SK-N-MC (cell line): ENCODE results near the gene HEPACAM.

Experiments used
- DNase-seq: peaks from one replicate; pipeline ENCODE4 v3.0.0-alpha.2; 2011; ENCODE audit warnings: low read depth, low spot score
- H3K27ac ChIP-seq: fragments of 200-600 bp; sonication (generic); 2 replicates; pipeline ENCODE4 v1.5.1; 2016; ENCODE audit warnings: mixed run types
- H3K36me3 ChIP-seq: fragments of 200-600 bp; sonication (generic); 2 replicates; pipeline ENCODE4 v1.6.1; 2017; ENCODE audit warnings: antibody characterized with exemption, low read length, mixed read lengths; ENCODE audit not compliant: insufficient read depth
- H3K4me3 ChIP-seq: fragments of 200-600 bp; sonication (generic); 2 replicates; pipeline ENCODE4 v1.5.1; 2016
- H3K9ac ChIP-seq: fragments of 200-600 bp; sonication (generic); 2 replicates; pipeline ENCODE4 v1.8.0; 2017; ENCODE audit warnings: mixed run types, mixed read lengths; ENCODE audit not compliant: insufficient read length
- H3K9me3 ChIP-seq: fragments of 200-600 bp; sonication (generic); 2 replicates; pipeline ENCODE4 v1.6.1; 2017; ENCODE audit warnings: low read depth, mild to moderate bottlenecking, antibody characterized with exemption, low read length, moderate library complexity, mixed read lengths
- EZH2 ChIP-seq: fragments of 200-600 bp; sonication (generic); IDR thresholded peaks from one replicate; pipeline ENCODE4 v1.6.1; 2017; ENCODE audit warnings: antibody characterized with exemption
- FOXP2 ChIP-seq: optimal IDR thresholded peaks from 2 replicates; pipeline ENCODE3; 2011; ENCODE audit warnings: mild to moderate bottlenecking, moderate library complexity; ENCODE audit not compliant: insufficient read depth; ENCODE audit errors: extremely low read length, control extremely low read depth
- POLR2AphosphoS5 ChIP-seq: IDR thresholded peaks from 2 replicates; pipeline ENCODE4 v1.6.1; 2012; ENCODE audit warnings: mild to moderate bottlenecking, low read depth, low read length, borderline replicate concordance

The HEPACAM gene

GRCh38 chr11:124892750-124893454, 42.9 kb downstream of the HEPACAM start:
- TF ChIP-seq POLR2AphosphoS5, result no peak
- TF ChIP-seq EZH2, result no peak
- no peak for TF ChIP-seq FOXP2

GRCh38 chr11:124892146-124892545, 43.7 kb downstream of the HEPACAM start:
- no peak for DNase-seq
- Histone ChIP-seq H3K36me3 (no peaks in the 10 kb centered on the region), H3K9ac (no peak overlapping the region), H3K9me3 (no peaks in the 10 kb centered on the region), H3K4me3 (no peak overlapping the region), H3K27ac (no peak overlapping the region)
- TF ChIP-seq POLR2AphosphoS5 (no peak), EZH2 (no peak)

More at GRCh38 chr11:124892750-124893454, 42.9 kb downstream of the HEPACAM start:
- Histone ChIP-seq H3K4me3 (no peak overlapping the region), H3K36me3 (no peaks in the 10 kb centered on the region), H3K9ac (no peak overlapping the region), H3K9me3 (no peaks in the 10 kb centered on the region), H3K27ac (no peak overlapping the region)
- DNase-seq, result no peak

DNA sequence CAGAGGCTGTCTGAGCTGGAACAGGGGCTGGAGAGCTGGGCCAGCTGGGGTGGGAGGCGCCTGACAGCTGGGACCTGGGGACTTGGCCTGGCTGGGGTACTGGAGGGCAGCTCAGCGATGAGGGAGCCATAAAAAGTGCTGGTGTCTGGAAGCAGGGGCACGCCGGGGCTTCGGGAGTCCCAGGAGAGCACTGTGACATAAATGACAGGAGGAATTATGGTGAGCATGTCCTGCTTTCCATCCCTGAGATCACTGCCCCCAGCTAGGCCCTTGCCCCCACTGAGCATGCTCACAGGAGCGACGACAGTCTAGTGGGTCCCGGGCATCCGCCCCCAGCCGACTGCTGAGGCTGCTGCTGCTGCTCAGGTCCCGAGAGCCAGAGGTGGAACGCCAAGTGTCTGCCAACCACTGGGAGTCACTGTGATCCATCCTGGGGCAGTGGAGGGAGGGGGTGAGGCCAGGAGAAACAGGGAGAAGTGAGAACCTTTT, 44.4 kb downstream of the HEPACAM start:
- Histone ChIP-seq H3K36me3 (no peaks in the 10 kb centered on the region), H3K27ac (no peak overlapping the region), H3K4me3 (no peak overlapping the region), H3K9me3 (no peaks in the 10 kb centered on the region), H3K9ac (no peak overlapping the region)
- no peak for TF ChIP-seq POLR2AphosphoS5
- TF ChIP-seq FOXP2, result no peak
- no peak for TF ChIP-seq EZH2
- no peak for DNase-seq

GRCh38 chr11:124890683-124891372, 45.0 kb downstream of the HEPACAM start:
- DNase-seq, result no peak
- H3K9ac ChIP-seq, result no peak overlapping the region
- H3K27ac ChIP-seq, result no peak overlapping the region
- H3K36me3 ChIP-seq, result no peaks in the 10 kb centered on the region
- no peak overlapping the region for H3K4me3 ChIP-seq
- H3K9me3 ChIP-seq, result no peaks in the 10 kb centered on the region
- TF ChIP-seq POLR2AphosphoS5, result no peak
- TF ChIP-seq EZH2, result no peak
- TF ChIP-seq FOXP2, result no peak

- no peak for DNase-seq
- Histone ChIP-seq H3K27ac (no peak overlapping the region), H3K4me3 (no peak overlapping the region), H3K36me3 (no peaks in the 10 kb centered on the region), H3K9me3 (no peaks in the 10 kb centered on the region), H3K9ac (no peak overlapping the region)
- TF ChIP-seq EZH2 (no peak), POLR2AphosphoS5 (no peak), FOXP2 (no peak)
These were observed 45.7 kb downstream of the HEPACAM start for GRCh38 chr11:124890151-124890550.

GRCh38 chr11:124889191-124890091, 46.4 kb downstream of the HEPACAM start:
- DNase-seq, result no peak
- Histone ChIP-seq H3K9me3 (no peaks in the 10 kb centered on the region), H3K36me3 (no peaks in the 10 kb centered on the region), H3K27ac (no peak overlapping the region), H3K4me3 (no peak overlapping the region), H3K9ac (no peak overlapping the region)
- TF ChIP-seq EZH2 (no peak), FOXP2 (no peak), POLR2AphosphoS5 (no peak)

DNA sequence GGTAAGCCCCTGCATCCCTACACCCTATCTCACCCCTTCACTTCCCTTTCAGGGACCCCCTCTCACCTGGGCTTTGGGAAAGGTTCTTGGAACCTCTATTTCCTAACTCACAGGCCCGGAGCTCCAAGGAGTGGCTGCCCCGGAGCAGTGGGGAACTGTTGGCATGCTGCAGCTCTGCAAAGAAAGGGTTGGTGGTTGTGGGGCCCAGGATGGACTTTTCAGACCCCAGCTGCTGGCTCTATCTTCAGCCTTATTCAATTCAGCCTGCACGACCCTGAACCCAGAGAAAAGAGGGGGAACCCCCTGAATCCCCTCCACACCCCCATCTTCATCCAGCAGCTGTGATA, 48.2 kb downstream of the HEPACAM start:
- no peak for DNase-seq
- no peak overlapping the region for H3K27ac ChIP-seq

More for the DNA sequence above, 48.2 kb downstream of the HEPACAM start:
- no peak for TF ChIP-seq EZH2
- TF ChIP-seq FOXP2, result no peak
- no peak for TF ChIP-seq POLR2AphosphoS5
- Histone ChIP-seq H3K4me3 (no peak overlapping the region), H3K9ac (no peak overlapping the region), H3K9me3 (no peaks in the 10 kb centered on the region), H3K36me3 (no peaks in the 10 kb centered on the region)
